Mesenchymal stem cell (in vitro differentiated cells and primary cell): ENCODE measurements around the gene SH3TC1.

ENCODE experiments used
- DNase-seq: peaks from one replicate; pipeline ENCODE4 v3.0.0-alpha.2; 2013
- H2AFZ ChIP-seq: one replicate; pipeline ENCODE4 v1.6.1; 2013; ENCODE audit warnings: low read depth, mild to moderate bottlenecking, control low read depth, inconsistent platforms, low read length, moderate library complexity
- H2AK5ac ChIP-seq: 2 replicates; pipeline ENCODE4 v1.6.1; 2013; ENCODE audit warnings: low read length, moderate library complexity, mild to moderate bottlenecking, inconsistent platforms; ENCODE audit not compliant: severe bottlenecking
- H2BK120ac ChIP-seq: one replicate; pipeline ENCODE4 v1.6.1; 2013; ENCODE audit warnings: low read depth, mild to moderate bottlenecking, inconsistent platforms, low read length, moderate library complexity
- H2BK12ac ChIP-seq, 2 experiments: one replicate each; pipeline ENCODE4 v1.6.1; 2013; ENCODE audit warnings: inconsistent platforms in 2 of 2, low read length in 2 of 2, mild to moderate bottlenecking in 2 of 2, moderate library complexity in 2 of 2, control low read depth in 1 of 2
- H2BK15ac ChIP-seq: one replicate; pipeline ENCODE4 v1.6.1; 2013; ENCODE audit warnings: mild to moderate bottlenecking, low read depth, inconsistent platforms; ENCODE audit not compliant: poor library complexity, severe bottlenecking
- H2BK5ac ChIP-seq: 2 replicates; pipeline ENCODE4 v1.6.1; 2013; ENCODE audit warnings: low read depth, mild to moderate bottlenecking, low read length, control low read depth, inconsistent platforms; ENCODE audit not compliant: poor library complexity, severe bottlenecking
- H3K14ac ChIP-seq, 2 experiments: one replicate each; pipeline ENCODE4 v1.6.1; 2013; ENCODE audit warnings: inconsistent platforms in 2 of 2, low read length in 2 of 2, control low read depth in 1 of 2, mild to moderate bottlenecking in 1 of 2, moderate library complexity in 1 of 2
- H3K18ac ChIP-seq, 2 experiments: one replicate each; pipeline ENCODE4 v1.6.1; 2013; ENCODE audit warnings: inconsistent platforms in 2 of 2, low read length in 2 of 2, control low read depth in 1 of 2, low read depth in 1 of 2, mild to moderate bottlenecking in 1 of 2
- H3K23ac ChIP-seq, 2 experiments: one replicate each; pipeline ENCODE4 v1.6.1; 2013; ENCODE audit warnings: inconsistent platforms in 2 of 2, low read length in 2 of 2, mild to moderate bottlenecking in 2 of 2, moderate library complexity in 2 of 2, control low read depth in 1 of 2
- H3K27ac ChIP-seq: 2 replicates; pipeline ENCODE4 v1.5.1; 2013; ENCODE audit warnings: mild to moderate bottlenecking, moderate library complexity, low read length, control low read depth, inconsistent platforms; ENCODE audit not compliant: poor library complexity, severe bottlenecking
- H3K27me3 ChIP-seq, 2 experiments: 2 replicates each; pipeline versions ENCODE4 v1.6.1 to v1.7.0; 2013; ENCODE audit warnings: low read length in 2 of 2, mild to moderate bottlenecking in 2 of 2, moderate library complexity in 2 of 2, control low read depth in 1 of 2, inconsistent platforms in 1 of 2; ENCODE audit not compliant: control insufficient read depth in 1 of 2, insufficient read depth in 1 of 2
- H3K36me3 ChIP-seq, 2 experiments: 2 replicates each; pipeline versions ENCODE4 v1.6.1 to v1.7.0; 2013; ENCODE audit warnings: low read length in 2 of 2, control low read depth in 1 of 2, inconsistent platforms in 1 of 2, low read depth in 1 of 2, mild to moderate bottlenecking in 1 of 2; ENCODE audit not compliant: insufficient read depth in 2 of 2, control insufficient read depth in 1 of 2
- H3K4ac ChIP-seq, 2 experiments: one replicate each; pipeline ENCODE4 v1.6.1; 2013; ENCODE audit warnings: inconsistent platforms in 2 of 2, low read length in 2 of 2, mild to moderate bottlenecking in 2 of 2, moderate library complexity in 2 of 2, control low read depth in 1 of 2, low read depth in 1 of 2
- H3K4me1 ChIP-seq: 2 replicates; pipeline ENCODE4 v1.6.1; 2013; ENCODE audit warnings: low read depth, low read length, control low read depth; ENCODE audit not compliant: control insufficient read depth, insufficient read depth
- H3K4me2 ChIP-seq: 2 replicates; pipeline ENCODE4 v1.6.1; 2013; ENCODE audit warnings: low read length, mild to moderate bottlenecking, inconsistent platforms; ENCODE audit not compliant: poor library complexity, severe bottlenecking
- H3K4me3 ChIP-seq, 2 experiments: 2 replicates each; pipeline versions ENCODE4 v1.5.1 to v1.7.0; 2013; ENCODE audit warnings: low read length in 2 of 2, mild to moderate bottlenecking in 2 of 2, control low read depth in 1 of 2, low read depth in 1 of 2; ENCODE audit not compliant: insufficient read depth in 1 of 2
- H3K79me1 ChIP-seq: replicated peaks from 2 replicates; pipeline ENCODE4 v1.6.1; 2013; ENCODE audit warnings: mild to moderate bottlenecking, control low read depth, low read length, inconsistent platforms; ENCODE audit not compliant: poor library complexity, severe bottlenecking
- H3K9ac ChIP-seq: 2 replicates; pipeline ENCODE4 v1.7.0; 2013; ENCODE audit warnings: mild to moderate bottlenecking, low read length, moderate library complexity
- H3K9me3 ChIP-seq: 2 replicates; pipeline ENCODE4 v1.7.0; 2013; ENCODE audit warnings: mild to moderate bottlenecking, low read length; ENCODE audit not compliant: control insufficient read depth
- H4K8ac ChIP-seq: one replicate; pipeline ENCODE4 v1.6.1; 2013; ENCODE audit warnings: inconsistent platforms, mild to moderate bottlenecking, low read length, moderate library complexity
- H4K91ac ChIP-seq: one replicate; pipeline ENCODE4 v1.6.1; 2013; ENCODE audit warnings: mild to moderate bottlenecking, low read length, inconsistent platforms
- WGBS: methylation state at CpG from one replicate; pipeline ENCODE4 v1.1.7; 2013; ENCODE audit warnings: mixed read lengths; 5-methylcytosine and 5-hydroxymethylcytosine counted together

Gene SH3TC1

DNA sequence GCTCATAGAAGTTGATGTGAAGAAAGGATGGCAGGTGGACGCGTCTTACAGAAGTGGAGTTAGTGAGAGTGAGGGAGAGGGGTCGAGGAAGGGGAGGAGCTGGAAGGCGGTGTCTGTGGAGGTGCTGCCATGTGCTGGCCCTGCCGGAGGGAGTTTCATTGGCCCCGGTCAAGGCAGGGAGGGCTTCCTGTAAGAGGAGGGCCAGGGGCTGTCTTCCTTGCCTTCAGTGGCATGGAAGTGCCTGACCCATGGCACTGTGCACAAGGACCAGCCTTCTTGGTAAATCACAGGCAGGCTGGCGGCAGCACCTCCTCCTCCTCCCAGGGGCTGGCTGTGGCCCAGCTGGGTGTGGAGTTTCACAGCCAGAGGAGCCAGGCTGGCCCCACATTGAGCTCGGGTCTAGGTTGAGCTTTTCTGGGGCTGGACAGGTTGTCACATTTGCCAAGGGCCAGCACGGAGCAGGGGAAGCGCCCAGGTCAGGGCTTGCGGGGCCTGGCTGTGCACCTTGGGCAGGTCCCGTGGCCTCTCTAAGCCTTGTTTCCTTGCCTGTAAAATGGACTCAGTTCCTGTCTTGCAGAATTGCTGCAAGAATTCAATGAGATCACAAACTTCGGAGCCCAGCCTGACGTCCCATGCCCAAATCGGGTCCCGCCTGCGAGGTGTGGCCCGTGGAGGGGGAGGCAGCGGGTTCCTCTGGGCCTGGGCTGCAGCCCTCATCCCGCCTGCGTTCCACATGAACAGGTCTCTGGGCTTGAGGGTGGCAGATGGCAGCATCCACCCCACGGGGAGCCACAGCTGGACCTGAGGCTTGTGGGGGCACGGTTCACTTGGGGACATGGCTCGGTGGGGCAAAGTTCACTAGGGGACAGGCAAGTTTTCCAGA lies 77.5 kb downstream of the SH3TC1 start:
- no peak overlapping the region for H2BK120ac ChIP-seq
- H3K4ac ChIP-seq = peak overlapping the region; percentile 42 to 86
- no peak overlapping the region for H3K27ac ChIP-seq
- peak overlapping the region in 1 of 2 experiments; percentile 70 for H3K23ac ChIP-seq
- H2AFZ ChIP-seq = no peak overlapping the region
- no peak overlapping the region for H2AK5ac ChIP-seq
- H2BK15ac ChIP-seq = peak overlapping the region; percentile 36
- H3K4me2 ChIP-seq = no peak overlapping the region
- H2BK5ac ChIP-seq = no peak overlapping the region
- H4K8ac ChIP-seq = peak overlapping the region; percentile 45
- no peaks in the 10 kb centered on the region for H3K36me3 ChIP-seq
- H3K27me3 ChIP-seq = peaks cover 0 to 5% of the 10 kb centered on the region in 2 experiments
- no peaks in the 10 kb centered on the region for H3K9me3 ChIP-seq
- H4K91ac ChIP-seq = peak overlapping the region; percentile 76
- 75% methylated on average over 24 of the region's 24 CpGs for WGBS
- DNase-seq = no peak
- peak overlapping the region; percentile 62 to 96 for H2BK12ac ChIP-seq
- no peaks in the 10 kb centered on the region for H3K79me1 ChIP-seq
- peak overlapping the region; percentile 10 to 97 for H3K18ac ChIP-seq
- peak overlapping the region in 1 of 2 experiments; percentile 93 for H3K14ac ChIP-seq
- H3K4me3 ChIP-seq = peak overlapping the region in 1 of 2 experiments; percentile 4
- peak overlapping the region; percentile 82 for H3K9ac ChIP-seq
- peaks cover 42% of the 10 kb centered on the region for H3K4me1 ChIP-seq

DNA sequence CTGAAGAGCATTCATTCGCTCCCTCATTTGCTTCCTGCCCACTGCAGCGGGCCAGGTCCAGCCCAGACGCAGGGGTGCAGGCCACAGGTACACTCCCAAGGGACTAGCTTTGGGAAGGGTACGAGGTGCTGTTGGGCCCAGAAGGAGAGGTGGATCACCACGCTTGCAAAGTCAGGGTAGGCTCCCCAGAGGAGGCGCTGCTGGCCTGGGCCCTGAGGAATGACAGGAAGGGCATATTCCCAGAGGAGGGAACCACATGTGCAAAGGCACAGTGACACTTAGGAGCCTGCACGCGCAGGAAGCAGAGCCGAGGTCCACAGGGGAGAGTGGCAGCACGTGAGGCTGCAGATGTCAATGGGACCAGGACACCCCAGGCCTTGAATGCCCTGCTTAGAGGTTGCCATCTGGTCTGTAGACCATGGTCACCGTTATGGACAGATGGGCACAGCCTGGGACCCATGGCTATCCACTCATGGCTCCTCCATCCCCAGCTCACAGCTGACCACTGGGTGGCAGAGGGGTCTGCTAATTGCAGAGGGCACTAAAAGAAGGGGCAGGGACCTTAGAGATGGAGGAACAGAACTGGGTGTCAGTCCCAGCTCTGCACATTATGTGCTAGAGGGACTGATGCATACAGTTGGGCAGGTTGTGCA lies 78.4 kb downstream of the SH3TC1 start:
- Histone ChIP-seq H4K91ac (peak overlapping the region; percentile 74), H2AFZ (peak overlapping the region; percentile 3), H3K4me3 (no peak overlapping the region), H3K79me1 (no peaks in the 10 kb centered on the region), H2AK5ac (peak overlapping the region; percentile 40), H3K4ac (peak overlapping the region; percentile 92 to 98), H3K9ac (peak overlapping the region; percentile 82), H3K14ac (peak overlapping the region in 1 of 2 experiments; percentile 96), H3K27ac (no peak overlapping the region), H3K9me3 (no peaks in the 10 kb centered on the region), H2BK15ac (peak overlapping the region; percentile 95), H3K4me2 (no peak overlapping the region), H3K4me1 (peaks cover 42% of the 10 kb centered on the region), H2BK5ac (no peak overlapping the region), H2BK120ac (peak overlapping the region; percentile 81), H3K27me3 (no peaks in the 10 kb centered on the region), H3K36me3 (no peaks in the 10 kb centered on the region), H3K23ac (no peak overlapping the region), H2BK12ac (peak overlapping the region; percentile 54 to 96), H3K18ac (peak overlapping the region; percentile 83 to 97), H4K8ac (peak overlapping the region; percentile 79)
- no peak for DNase-seq
- WGBS = 90% methylated on average over 10 of the region's 11 CpGs

DNA sequence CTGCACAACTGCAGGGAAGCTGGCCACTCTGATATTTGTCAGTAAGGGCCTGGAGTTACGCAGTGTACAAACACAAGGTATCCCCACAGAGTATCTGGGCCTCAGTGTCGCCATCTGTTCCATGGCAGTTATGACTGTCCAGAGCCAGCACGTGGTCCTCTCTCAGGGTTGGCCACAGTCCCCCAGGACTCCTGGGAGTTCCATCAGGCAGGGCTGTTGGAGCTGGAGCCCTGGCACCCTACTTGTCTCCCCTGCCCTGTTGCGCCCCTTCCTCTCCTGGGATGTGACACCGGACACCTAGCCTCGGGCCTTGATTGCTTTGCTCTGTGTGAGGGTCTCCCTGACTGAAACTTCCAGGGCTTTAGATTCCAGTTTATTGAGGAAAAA lies 78.9 kb downstream of the SH3TC1 start:
- peak overlapping the region; percentile 80 to 97 for H3K18ac ChIP-seq
- DNase-seq = peak; percentile 84
- H3K79me1 ChIP-seq = no peaks in the 10 kb centered on the region
- H2BK15ac ChIP-seq = peak overlapping the region; percentile 95
- peak overlapping the region in 1 of 2 experiments; percentile 57 for H3K23ac ChIP-seq
- no peak overlapping the region for H3K4me3 ChIP-seq
- no peaks in the 10 kb centered on the region for H3K9me3 ChIP-seq
- 35% methylated on average over 6 of the region's 6 CpGs for WGBS
- peak overlapping the region; percentile 82 for H3K9ac ChIP-seq
- peak overlapping the region; percentile 74 for H4K91ac ChIP-seq
- H2BK5ac ChIP-seq = peak overlapping the region; percentile 39
- H3K36me3 ChIP-seq = no peaks in the 10 kb centered on the region
- H2BK12ac ChIP-seq = peak overlapping the region; percentile 54 to 96
- peak overlapping the region; percentile 79 for H4K8ac ChIP-seq
- peak overlapping the region; percentile 92 to 98 for H3K4ac ChIP-seq
- peaks cover 39% of the 10 kb centered on the region for H3K4me1 ChIP-seq
- H3K14ac ChIP-seq = peak overlapping the region in 1 of 2 experiments; percentile 96
- H2AK5ac ChIP-seq = peak overlapping the region; percentile 40
- no peak overlapping the region for H3K4me2 ChIP-seq
- peak overlapping the region; percentile 39 for H3K27ac ChIP-seq
- peak overlapping the region; percentile 81 for H2BK120ac ChIP-seq
- H2AFZ ChIP-seq = peak overlapping the region; percentile 3
- H3K27me3 ChIP-seq = no peaks in the 10 kb centered on the region
